GM23338 (cell line): ENCODE measurements around the gene C12orf42. TPM values are rescaled to one million over a fixed set of nuclear protein-coding genes. Genes with fewer than 3 reads are reported as not detected.

Source experiments
- ATAC-seq: fragments of 200-7000 bp; cut with Tn5 transposase; 3 replicates; pipeline ENCODE4 v1.9.1; 2020
- DNase-seq: peaks from one replicate; pipeline ENCODE4 v3.0.0-alpha.2; 2015; ENCODE audit warnings: low spot score
- H2AFZ ChIP-seq: fragments of 200-600 bp; sonication (generic); 2 replicates; pipeline ENCODE4 v1.8.0; 2016; ENCODE audit warnings: antibody characterized with exemption, mild to moderate bottlenecking, moderate library complexity
- H3F3A ChIP-seq: fragments of 200-600 bp; sonication (generic); replicated peaks from 2 replicates; pipeline ENCODE4 v1.8.0; 2017; ENCODE audit warnings: antibody characterized with exemption, mixed run types, low read depth
- H3K27ac ChIP-seq: fragments of 200-600 bp; sonication (generic); 2 replicates; pipeline ENCODE4 v1.6.1; 2016; ENCODE audit warnings: low read depth
- H3K27me3 ChIP-seq: fragments of 200-600 bp; sonication (generic); 2 replicates; pipeline ENCODE4 v1.8.0; 2016; ENCODE audit warnings: mild to moderate bottlenecking, mixed run types, moderate library complexity; ENCODE audit not compliant: insufficient read depth
- H3K36me3 ChIP-seq: fragments of 200-600 bp; sonication (generic); 2 replicates; pipeline ENCODE4 v1.8.0; 2016; ENCODE audit warnings: mild to moderate bottlenecking; ENCODE audit not compliant: insufficient read depth
- H3K4me1 ChIP-seq: fragments of 200-600 bp; sonication (generic); 2 replicates; pipeline ENCODE4 v1.8.0; 2016; ENCODE audit warnings: mild to moderate bottlenecking, moderate library complexity; ENCODE audit not compliant: insufficient read depth
- H3K4me2 ChIP-seq: fragments of 200-600 bp; sonication (generic); 2 replicates; pipeline ENCODE4 v1.7.1; 2017; ENCODE audit warnings: mixed run types
- H3K4me3 ChIP-seq: fragments of 200-600 bp; sonication (generic); 2 replicates; pipeline ENCODE4 v1.6.1; 2016; ENCODE audit warnings: mixed run types
- H3K79me2 ChIP-seq: fragments of 200-600 bp; sonication (generic); replicated peaks from 2 replicates; pipeline ENCODE4 v1.8.0; 2017; ENCODE audit warnings: mild to moderate bottlenecking; ENCODE audit not compliant: insufficient read depth
- H3K9me2 ChIP-seq: fragments of 200-600 bp; sonication (generic); 2 replicates; pipeline ENCODE4 v1.8.0; 2017; ENCODE audit not compliant: insufficient read depth
- H4K20me1 ChIP-seq: fragments of 200-600 bp; sonication (generic); replicated peaks from 2 replicates; pipeline ENCODE4 v1.8.0; 2017; ENCODE audit warnings: mild to moderate bottlenecking; ENCODE audit not compliant: insufficient read depth
- H3K27ac Mint-ChIP-seq: 2 replicates; pipeline ENCODE4 v1.8.0; 2020; ENCODE audit warnings: inconsistent platforms, mild to moderate bottlenecking, moderate library complexity, mixed read lengths
- H3K27me3 Mint-ChIP-seq: 3 replicates; pipeline ENCODE4 v1.8.0; 2022; ENCODE audit warnings: low read depth, mild to moderate bottlenecking, moderate library complexity, mixed read lengths, inconsistent platforms; ENCODE audit not compliant: insufficient read depth, poor library complexity
- H3K36me3 Mint-ChIP-seq: 3 replicates; pipeline ENCODE4 v1.8.0; 2021; ENCODE audit warnings: low read depth, mild to moderate bottlenecking, inconsistent platforms, moderate library complexity, mixed read lengths
- H3K4me1 Mint-ChIP-seq: 3 replicates; pipeline ENCODE4 v1.8.0; 2020; ENCODE audit warnings: mild to moderate bottlenecking, inconsistent platforms, mixed read lengths
- H3K4me3 Mint-ChIP-seq: 3 replicates; pipeline ENCODE4 v1.8.0; 2021; ENCODE audit warnings: moderate library complexity, mild to moderate bottlenecking, inconsistent platforms, mixed read lengths
- H3K9me3 Mint-ChIP-seq: 3 replicates; pipeline ENCODE4 v1.8.0; 2020; ENCODE audit warnings: moderate library complexity, mild to moderate bottlenecking, inconsistent platforms, mixed read lengths
- CREB1 ChIP-seq: fragments of 250-450 bp; sonication (Bioruptor Pico); IDR thresholded peaks from 2 replicates; pipeline ENCODE4 v1.5.0; 2020; ENCODE audit warnings: low read depth, mild to moderate bottlenecking, moderate library complexity
- ETS1 ChIP-seq: IDR thresholded peaks from 2 replicates; pipeline ENCODE4 v1.6.1; 2016; ENCODE audit warnings: antibody characterized with exemption
- EZH2 ChIP-seq: fragments of 200-600 bp; sonication (generic); IDR thresholded peaks from one replicate; pipeline ENCODE4 v1.8.0; 2017; ENCODE audit warnings: antibody characterized with exemption, mild to moderate bottlenecking, low read depth; ENCODE audit not compliant: unreplicated experiment
- EZH2phosphoT487 ChIP-seq: fragments of 200-600 bp; sonication (generic); IDR thresholded peaks from one replicate; pipeline ENCODE4 v1.8.1; 2018; ENCODE audit warnings: antibody characterized with exemption; ENCODE audit not compliant: unreplicated experiment
- JUNB ChIP-seq: IDR thresholded peaks from one replicate; pipeline ENCODE4 v1.6.1; 2016; ENCODE audit warnings: antibody characterized with exemption; ENCODE audit not compliant: unreplicated experiment
- NANOG ChIP-seq: IDR thresholded peaks from 2 replicates; pipeline ENCODE4 v1.6.1; 2016; ENCODE audit warnings: antibody characterized with exemption, borderline replicate concordance
- POLR2AphosphoS5 ChIP-seq: IDR thresholded peaks from 2 replicates; pipeline ENCODE4 v1.6.1; 2016; ENCODE audit warnings: antibody characterized with exemption, low read depth
- STAT1 ChIP-seq: IDR thresholded peaks from one replicate; pipeline ENCODE4 v1.6.1; 2016; ENCODE audit warnings: antibody characterized with exemption; ENCODE audit not compliant: unreplicated experiment
- ZNF114 ChIP-seq: fragments of 250-450 bp; sonication (Bioruptor Pico); IDR thresholded peaks from 2 replicates; pipeline ENCODE4 v1.5.0; 2020; ENCODE audit warnings: mild to moderate bottlenecking, moderate library complexity
- ZNF331 ChIP-seq: fragments of 250-450 bp; sonication (Bioruptor Pico); IDR thresholded peaks from 2 replicates; pipeline ENCODE4 v1.5.0; 2020; ENCODE audit warnings: low read depth, mild to moderate bottlenecking, moderate library complexity
- polyA plus RNA-seq: library from polyadenylated mRNA; unstranded; fragments of >200 nt; fragmentation: Nextera tagmentation; extraction: Ambion mirVana; gene quantifications from 2 replicates; pipeline ENCODE4 v1.2.1, GENCODE V29; 2016
- total RNA-seq: library from RNA; depleted of rRNA; stranded (reverse); fragments of >200 nt; shearing (Covaris generic); gene quantifications from 2 replicates; pipeline ENCODE4 v1.2.3, GENCODE V29; 2014
- TF ChIP-seq, protein P1 (sequence below): fragments of 250-450 bp; sonication (Bioruptor Pico); IDR thresholded peaks from 2 replicates; pipeline ENCODE4 v1.5.0; 2020; ENCODE audit warnings: mild to moderate bottlenecking, moderate library complexity
- TF ChIP-seq, protein P2 (sequence below), 2 experiments: fragments of 200-600 bp in 1 of 2; sonication (generic) in 1 of 2; conservative IDR thresholded peaks; 2 replicates each; pipeline versions ENCODE4 v1.5.1 to v1.6.1; 2016 to 2017; ENCODE audit warnings: antibody characterized with exemption in 2 of 2, low read depth in 2 of 2, mild to moderate bottlenecking in 2 of 2, moderate library complexity in 1 of 2

The C12orf42 gene
- total and polyA plus RNA-seq, 2 experiments from 2014 or later = 0.45 TPM; not detected in 1

DNA sequence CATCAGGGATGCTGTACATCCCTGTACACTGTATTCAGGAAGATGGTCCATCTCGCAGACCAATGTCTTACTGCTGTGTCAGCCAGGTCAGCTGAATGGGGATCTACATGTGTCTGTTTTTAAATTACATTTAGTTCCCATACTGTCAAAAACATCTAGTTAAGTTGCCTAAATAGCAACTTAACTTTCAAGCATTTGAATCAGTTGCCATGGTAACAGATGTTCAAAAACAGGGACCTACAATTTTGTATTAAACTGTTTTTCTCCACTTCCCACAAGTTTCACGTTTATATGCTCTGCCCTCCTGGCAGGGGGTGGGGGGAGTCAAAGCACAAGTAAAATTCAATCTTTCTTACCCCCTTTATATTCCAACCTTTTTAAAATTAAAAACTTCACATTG lies 38.3 kb downstream of the C12orf42 start:
- Histone ChIP-seq H3K4me3 (no peak overlapping the region), H3K9me2 (no peaks in the 10 kb centered on the region), H4K20me1 (no peaks in the 10 kb centered on the region), H3K27ac (no peak overlapping the region), H3K4me2 (no peak overlapping the region), H3K27me3 (no peaks in the 10 kb centered on the region), H3F3A (no peaks in the 10 kb centered on the region), H3K36me3 (no peaks in the 10 kb centered on the region), H3K4me1 (no peaks in the 10 kb centered on the region), H3K79me2 (no peaks in the 10 kb centered on the region), H2AFZ (no peak overlapping the region)
- no peaks in the 10 kb centered on the region for H3K9me3 Mint-ChIP-seq
- H3K4me3 Mint-ChIP-seq = no peak overlapping the region
- no peak for ATAC-seq
- TF ChIP-seq EZH2 = no peak
- TF ChIP-seq CREB1 (CRISPR knock-in tag) = no peak
- no peak for TF ChIP-seq ZNF331 (CRISPR knock-in tag)
- TF ChIP-seq STAT1 = no peak
- TF ChIP-seq, protein P1, sequence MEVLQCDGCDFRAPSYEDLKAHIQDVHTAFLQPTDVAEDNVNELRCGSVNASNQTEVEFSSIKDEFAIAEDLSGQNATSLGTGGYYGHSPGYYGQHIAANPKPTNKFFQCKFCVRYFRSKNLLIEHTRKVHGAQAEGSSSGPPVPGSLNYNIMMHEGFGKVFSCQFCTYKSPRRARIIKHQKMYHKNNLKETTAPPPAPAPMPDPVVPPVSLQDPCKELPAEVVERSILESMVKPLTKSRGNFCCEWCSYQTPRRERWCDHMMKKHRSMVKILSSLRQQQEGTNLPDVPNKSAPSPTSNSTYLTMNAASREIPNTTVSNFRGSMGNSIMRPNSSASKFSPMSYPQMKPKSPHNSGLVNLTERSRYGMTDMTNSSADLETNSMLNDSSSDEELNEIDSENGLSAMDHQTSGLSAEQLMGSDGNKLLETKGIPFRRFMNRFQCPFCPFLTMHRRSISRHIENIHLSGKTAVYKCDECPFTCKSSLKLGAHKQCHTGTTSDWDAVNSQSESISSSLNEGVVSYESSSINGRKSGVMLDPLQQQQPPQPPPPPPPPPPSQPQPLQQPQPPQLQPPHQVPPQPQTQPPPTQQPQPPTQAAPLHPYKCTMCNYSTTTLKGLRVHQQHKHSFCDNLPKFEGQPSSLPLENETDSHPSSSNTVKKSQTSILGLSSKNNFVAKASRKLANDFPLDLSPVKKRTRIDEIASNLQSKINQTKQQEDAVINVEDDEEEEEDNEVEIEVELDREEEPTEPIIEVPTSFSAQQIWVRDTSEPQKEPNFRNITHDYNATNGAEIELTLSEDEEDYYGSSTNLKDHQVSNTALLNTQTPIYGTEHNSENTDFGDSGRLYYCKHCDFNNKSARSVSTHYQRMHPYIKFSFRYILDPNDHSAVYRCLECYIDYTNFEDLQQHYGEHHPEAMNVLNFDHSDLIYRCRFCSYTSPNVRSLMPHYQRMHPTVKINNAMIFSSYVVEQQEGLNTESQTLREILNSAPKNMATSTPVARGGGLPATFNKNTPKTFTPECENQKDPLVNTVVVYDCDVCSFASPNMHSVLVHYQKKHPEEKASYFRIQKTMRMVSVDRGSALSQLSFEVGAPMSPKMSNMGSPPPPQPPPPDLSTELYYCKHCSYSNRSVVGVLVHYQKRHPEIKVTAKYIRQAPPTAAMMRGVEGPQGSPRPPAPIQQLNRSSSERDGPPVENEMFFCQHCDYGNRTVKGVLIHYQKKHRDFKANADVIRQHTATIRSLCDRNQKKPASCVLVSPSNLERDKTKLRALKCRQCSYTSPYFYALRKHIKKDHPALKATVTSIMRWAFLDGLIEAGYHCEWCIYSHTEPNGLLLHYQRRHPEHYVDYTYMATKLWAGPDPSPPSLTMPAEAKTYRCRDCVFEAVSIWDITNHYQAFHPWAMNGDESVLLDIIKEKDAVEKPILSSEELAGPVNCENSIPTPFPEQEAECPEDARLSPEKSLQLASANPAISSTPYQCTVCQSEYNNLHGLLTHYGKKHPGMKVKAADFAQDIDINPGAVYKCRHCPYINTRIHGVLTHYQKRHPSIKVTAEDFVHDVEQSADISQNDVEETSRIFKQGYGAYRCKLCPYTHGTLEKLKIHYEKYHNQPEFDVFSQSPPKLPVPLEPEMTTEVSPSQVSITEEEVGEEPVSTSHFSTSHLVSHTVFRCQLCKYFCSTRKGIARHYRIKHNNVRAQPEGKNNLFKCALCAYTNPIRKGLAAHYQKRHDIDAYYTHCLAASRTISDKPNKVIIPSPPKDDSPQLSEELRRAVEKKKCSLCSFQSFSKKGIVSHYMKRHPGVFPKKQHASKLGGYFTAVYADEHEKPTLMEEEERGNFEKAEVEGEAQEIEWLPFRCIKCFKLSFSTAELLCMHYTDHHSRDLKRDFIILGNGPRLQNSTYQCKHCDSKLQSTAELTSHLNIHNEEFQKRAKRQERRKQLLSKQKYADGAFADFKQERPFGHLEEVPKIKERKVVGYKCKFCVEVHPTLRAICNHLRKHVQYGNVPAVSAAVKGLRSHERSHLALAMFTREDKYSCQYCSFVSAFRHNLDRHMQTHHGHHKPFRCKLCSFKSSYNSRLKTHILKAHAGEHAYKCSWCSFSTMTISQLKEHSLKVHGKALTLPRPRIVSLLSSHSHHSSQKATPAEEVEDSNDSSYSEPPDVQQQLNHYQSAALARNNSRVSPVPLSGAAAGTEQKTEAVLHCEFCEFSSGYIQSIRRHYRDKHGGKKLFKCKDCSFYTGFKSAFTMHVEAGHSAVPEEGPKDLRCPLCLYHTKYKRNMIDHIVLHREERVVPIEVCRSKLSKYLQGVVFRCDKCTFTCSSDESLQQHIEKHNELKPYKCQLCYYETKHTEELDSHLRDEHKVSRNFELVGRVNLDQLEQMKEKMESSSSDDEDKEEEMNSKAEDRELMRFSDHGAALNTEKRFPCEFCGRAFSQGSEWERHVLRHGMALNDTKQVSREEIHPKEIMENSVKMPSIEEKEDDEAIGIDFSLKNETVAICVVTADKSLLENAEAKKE = no peak
- TF ChIP-seq ZNF114 (CRISPR knock-in tag) = no peak
- no peak for TF ChIP-seq NANOG
- no peak for TF ChIP-seq ETS1
- TF ChIP-seq EZH2phosphoT487 = no peak
- TF ChIP-seq POLR2AphosphoS5 = no peak
- TF ChIP-seq, protein P2, sequence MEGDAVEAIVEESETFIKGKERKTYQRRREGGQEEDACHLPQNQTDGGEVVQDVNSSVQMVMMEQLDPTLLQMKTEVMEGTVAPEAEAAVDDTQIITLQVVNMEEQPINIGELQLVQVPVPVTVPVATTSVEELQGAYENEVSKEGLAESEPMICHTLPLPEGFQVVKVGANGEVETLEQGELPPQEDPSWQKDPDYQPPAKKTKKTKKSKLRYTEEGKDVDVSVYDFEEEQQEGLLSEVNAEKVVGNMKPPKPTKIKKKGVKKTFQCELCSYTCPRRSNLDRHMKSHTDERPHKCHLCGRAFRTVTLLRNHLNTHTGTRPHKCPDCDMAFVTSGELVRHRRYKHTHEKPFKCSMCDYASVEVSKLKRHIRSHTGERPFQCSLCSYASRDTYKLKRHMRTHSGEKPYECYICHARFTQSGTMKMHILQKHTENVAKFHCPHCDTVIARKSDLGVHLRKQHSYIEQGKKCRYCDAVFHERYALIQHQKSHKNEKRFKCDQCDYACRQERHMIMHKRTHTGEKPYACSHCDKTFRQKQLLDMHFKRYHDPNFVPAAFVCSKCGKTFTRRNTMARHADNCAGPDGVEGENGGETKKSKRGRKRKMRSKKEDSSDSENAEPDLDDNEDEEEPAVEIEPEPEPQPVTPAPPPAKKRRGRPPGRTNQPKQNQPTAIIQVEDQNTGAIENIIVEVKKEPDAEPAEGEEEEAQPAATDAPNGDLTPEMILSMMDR (conservative IDR thresholded peaks at IDR 0.05; ENCODE audit: low read depth in 2 of 2) = no peak
- TF ChIP-seq JUNB = no peak
- no peaks in the 10 kb centered on the region for H3K4me1 Mint-ChIP-seq
- H3K27ac Mint-ChIP-seq = no peak overlapping the region
- no peaks in the 10 kb centered on the region for H3K27me3 Mint-ChIP-seq
- DNase-seq = no peak
- H3K36me3 Mint-ChIP-seq = no peaks in the 10 kb centered on the region
